Left cardiac atrium (tissue), 4 donors: ENCODE measurements around the gene FAM83B. TPM values are rescaled to one million over a fixed set of nuclear protein-coding genes. Genes with fewer than 3 reads are reported as not detected.
"Not testable (repeated sequence)": the region's sequence is repeated elsewhere in the genome, so short reads cannot be mapped to it uniquely, and the experiment has no call there.

Experiments
- ATAC-seq, 2 donors: fragments of 200-7000 bp; cut with Tn5 transposase; one replicate each; pipeline ENCODE4 v1.9.1; 2020; ENCODE audit warnings: mild to moderate bottlenecking in 2 of 2, moderate library complexity in 2 of 2
- DNase-seq: peaks from one replicate; pipeline ENCODE4 v3.0.0-alpha.2; 2020
- intact Hi-C, 2 donors: fragments of 100-400 bp; cut with DNase I; formaldehyde crosslinking; loops; one replicate each; pipeline versions ENCODE4 v1.14.1 to v1.15.1; 2022 to 2023
- total RNA-seq, 2 donors: library from RNA; stranded (reverse); fragmentation: NEBNext Ultra II Directional; extraction: Animal tissue kit (Norgen Biotek cat#: 25700); gene quantifications; one replicate each; pipeline ENCODE4 v1.2.1, GENCODE V29; 2021
- donor health status: DM: no; HTN: yes; CAD: no.
- donor health status: DM: no; HTN: yes; CAD: no; lungs with severe emphysema.
- donor health status: DM: yes; HTN: yes; CAD: no.
- donor health status: Dilated cardiomyopathy.

Gene FAM83B
- total RNA-seq, 2 donors from 2014 or later, result 6.4 to 7.4 TPM

DNA sequence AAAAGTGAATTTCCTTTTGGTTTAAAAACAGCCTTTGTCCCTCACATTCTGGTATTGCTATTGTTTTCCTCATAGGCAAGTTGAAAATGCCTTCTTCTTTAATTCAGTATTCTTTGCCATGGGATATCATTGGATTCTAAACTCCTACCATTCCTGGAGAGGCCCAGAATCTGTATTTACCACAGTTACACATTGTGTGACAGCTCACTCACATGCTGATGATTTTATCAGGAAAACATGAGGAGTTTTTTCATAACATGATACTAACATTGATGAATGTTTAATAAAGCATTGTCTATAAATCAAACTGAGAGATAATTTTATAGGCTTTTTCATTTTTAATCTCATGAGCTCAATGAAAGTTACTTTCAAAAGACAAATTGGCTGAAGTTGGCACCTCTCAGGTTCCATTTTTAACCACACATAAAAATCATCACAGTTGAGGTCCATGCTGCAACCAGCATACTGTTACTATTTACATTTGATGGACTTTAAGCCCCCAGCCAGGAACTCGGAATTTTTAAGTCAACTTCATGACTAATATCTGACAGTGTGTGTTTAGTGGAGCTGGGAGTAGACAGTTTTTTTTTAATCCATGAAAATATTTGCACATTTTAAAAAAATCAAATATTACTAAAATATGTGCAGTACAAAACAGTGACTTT lies 82.8 kb downstream of the FAM83B start:
- no peak for ATAC-seq
- DNase-seq, result no peak
- intact Hi-C loops, result no loop called here

DNA sequence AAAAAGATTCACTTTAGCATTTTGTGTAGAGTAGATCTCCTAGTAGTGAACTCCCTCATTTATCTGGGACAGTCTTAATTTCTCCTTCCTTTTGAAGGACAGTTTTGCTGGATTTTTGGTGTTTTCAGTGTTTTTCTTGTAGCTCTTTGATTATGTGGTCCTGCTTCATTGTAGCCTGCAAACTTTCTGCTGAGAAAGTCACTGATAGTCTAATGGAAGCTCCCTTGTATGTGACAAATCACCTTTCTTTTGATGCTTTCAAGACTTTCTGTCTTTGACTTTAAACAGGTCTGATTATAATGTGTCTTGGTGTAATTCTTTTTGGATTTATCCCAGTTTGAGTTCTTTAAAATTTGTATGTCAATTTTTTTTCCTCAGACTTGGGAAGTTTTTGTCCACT lies 86.1 kb downstream of the FAM83B start:
- DNase-seq (no peak), ATAC-seq (no peak)
- intact Hi-C loops, result no loop called here

DNA sequence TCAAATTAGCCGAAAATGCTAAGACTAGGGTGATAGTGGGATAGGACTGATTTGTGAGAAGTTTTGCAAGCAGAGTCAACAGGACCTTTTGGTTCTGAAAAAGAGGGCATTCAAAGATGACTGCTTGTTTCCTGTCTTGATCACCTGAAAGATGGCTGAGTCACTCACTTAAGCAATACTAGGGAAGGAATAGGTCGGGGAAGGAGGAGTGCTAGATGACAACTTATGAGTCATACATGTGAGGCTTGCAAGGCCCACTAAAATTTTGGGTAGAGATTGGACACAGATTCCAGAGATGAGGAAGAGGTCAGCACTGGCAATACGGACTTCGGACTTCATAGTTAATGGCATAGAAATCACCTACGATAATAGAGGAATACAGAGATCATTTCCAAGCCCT lies 89.2 kb downstream of the FAM83B start:
- ATAC-seq (no peak), DNase-seq (no peak)
- intact Hi-C loops, result no loop called here

DNA sequence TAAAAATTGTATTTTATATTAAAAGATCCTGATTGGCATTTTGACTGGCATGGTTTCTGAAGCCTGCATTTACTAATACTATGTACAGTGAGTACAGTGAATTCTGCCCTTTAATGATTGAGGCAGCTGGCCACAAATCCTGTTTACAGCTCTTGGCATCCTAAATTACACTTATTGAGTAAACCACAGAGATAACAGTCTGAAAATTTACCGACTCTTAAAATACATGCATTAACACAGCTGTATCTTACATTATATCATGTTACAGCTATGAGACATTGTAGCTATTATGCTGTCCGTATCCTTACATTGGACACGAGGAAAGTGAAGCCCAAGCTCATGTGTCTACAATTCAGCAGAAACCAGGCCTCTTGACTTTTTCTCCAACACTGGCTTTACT lies 90.8 kb downstream of the FAM83B start:
- DNase-seq, result no peak
- intact Hi-C loops, result no loop called here
- ATAC-seq, result no peak

DNA sequence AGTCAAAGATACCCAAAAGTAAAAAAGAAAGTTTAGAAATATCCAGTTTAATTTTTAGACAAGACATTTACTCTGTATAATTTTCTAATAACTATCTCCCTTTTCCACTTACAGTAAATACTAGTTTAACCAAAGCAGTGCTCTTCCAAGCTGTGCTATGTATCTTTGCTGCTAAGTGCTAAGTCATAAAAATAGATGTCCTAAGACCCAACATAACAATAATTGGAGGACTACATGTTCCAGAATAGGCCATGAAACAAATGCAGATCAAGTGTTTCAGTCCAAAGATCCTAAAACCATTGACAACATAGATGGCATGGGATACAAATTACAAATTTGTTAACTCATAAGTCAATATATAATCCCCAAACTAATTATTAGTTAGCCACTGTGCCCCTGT lies 111.1 kb downstream of the FAM83B start:
- DNase-seq, result no peak
- ATAC-seq, result no peak
- intact Hi-C loops, result no loop called here

DNA sequence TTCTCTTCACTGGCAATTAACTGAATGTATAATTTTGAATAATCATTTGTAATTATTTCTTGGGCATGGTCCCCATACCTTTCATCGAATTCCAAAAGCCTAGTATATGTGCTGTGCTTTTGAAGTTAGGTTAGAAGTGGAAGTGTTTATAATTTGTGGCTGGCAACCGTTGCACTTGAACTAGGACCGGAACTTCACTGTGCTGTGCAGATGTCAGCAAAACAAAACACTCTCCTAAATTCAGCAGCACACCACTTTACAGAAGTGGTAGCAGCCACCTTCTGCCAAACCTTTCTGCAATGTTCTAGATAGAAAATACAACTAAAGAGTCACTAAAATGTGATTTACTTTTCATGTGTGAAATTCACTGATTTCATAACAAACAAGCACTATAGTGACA lies 111.9 kb downstream of the FAM83B start:
- DNase-seq (no peak), ATAC-seq (no peak)
- intact Hi-C loops, result no loop called here

DNA sequence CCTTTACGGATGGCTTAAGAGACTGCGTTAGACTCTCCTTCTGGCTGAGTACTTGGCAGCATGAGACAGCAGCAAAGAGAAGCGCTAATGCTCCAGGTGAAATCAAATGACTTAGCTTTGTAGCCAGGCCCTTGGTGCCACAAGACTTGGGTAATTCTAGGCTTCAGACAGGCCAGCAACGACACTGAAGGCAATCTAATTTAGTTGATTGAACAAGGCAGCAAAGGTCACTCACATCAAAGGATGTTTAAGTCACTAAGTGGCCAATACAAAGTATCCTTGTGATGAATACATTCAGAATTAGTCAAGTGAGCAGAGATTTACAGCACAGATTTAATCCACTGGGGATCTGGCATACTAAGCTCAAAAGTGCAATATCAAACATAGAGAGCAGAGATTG lies 113.2 kb downstream of the FAM83B start:
- intact Hi-C loops, result no loop called here
- ATAC-seq (no peak), DNase-seq (no peak)

DNA sequence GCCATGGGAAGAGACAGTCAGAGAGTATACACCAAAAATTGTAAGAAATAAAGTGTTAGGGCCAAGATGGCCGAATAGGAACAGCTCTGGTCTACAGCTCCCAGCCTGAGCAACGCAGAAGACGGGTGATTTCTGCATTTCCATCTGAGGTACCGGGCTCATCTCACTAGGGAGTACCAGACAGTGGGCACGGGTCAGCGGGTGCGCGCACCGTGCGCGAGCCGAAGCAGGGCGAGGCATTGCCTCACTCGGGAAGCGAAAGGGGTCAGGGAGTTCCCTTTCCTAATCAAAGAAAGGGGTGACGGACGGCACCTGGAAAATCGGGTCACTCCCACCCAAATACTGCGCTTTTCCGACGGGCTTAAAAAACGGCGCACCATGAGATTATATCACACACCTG lies 114.8 kb downstream of the FAM83B start:
- intact Hi-C loops, ATAC-seq, DNase-seq: not testable (repeated sequence)

DNA sequence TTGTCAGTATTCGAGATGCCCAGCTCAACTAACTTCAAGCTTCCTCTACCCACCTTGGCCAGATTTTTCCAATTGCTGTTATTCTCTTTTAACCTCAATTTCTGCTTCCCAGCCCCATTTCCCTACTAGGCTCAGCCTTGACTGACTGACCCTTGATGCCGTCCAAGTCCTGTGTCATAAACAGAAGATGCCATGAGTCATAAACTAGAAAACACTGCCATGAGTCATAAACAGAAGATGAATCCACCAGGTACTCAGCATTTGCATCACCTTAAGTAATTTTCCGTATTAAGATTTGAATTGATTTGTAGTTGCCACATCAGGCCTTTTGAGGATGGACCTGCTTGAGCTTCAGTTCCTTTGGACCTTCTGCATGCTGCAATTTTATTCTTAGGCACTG lies 123.8 kb downstream of the FAM83B start:
- ATAC-seq (no peak), DNase-seq (no peak)
- intact Hi-C loops, result no loop called here

DNA sequence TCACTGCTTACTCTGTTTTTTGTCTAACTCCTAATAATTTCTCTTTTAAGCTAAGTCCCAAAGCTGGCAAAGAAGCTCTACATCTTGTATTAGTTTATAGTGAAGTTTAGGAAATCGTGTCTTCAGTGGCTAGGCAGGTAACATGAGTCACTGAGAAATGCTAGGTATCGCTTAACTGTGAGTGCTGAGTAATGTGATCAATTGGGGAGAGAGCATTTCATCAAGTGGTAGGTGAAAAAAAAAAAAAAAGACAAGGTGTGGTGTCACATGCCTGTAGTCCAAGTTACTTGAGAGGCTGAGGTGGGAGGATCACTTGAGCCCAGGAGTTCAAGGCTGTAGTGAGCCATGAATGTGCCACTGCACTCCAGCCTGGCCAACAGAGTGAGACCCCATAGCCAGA lies 125.3 kb downstream of the FAM83B start:
- DNase-seq, result no peak
- ATAC-seq, result no peak
- intact Hi-C loops, result no loop called here

DNA sequence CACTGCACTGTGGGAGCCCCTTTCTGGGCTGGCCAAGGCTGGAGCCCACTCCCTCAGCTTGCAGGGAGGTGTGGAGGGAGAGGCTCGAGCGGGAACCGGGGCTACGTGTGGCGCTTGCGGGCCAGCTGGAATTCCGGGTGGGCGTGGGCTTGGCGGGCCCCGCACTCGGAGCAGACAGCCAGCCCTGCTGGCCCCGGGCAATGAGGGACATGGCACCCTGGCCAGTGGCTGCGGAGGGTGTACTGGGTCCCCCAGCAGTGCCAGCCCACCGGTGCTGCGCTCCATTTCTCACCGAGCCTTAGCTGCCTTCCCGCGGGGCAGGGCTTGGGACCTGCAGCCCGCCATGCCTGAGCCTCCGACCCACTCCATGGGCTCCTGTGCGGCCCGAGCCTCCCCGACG lies 132.6 kb downstream of the FAM83B start:
- DNase-seq, ATAC-seq, intact Hi-C loops: not testable (repeated sequence)

DNA sequence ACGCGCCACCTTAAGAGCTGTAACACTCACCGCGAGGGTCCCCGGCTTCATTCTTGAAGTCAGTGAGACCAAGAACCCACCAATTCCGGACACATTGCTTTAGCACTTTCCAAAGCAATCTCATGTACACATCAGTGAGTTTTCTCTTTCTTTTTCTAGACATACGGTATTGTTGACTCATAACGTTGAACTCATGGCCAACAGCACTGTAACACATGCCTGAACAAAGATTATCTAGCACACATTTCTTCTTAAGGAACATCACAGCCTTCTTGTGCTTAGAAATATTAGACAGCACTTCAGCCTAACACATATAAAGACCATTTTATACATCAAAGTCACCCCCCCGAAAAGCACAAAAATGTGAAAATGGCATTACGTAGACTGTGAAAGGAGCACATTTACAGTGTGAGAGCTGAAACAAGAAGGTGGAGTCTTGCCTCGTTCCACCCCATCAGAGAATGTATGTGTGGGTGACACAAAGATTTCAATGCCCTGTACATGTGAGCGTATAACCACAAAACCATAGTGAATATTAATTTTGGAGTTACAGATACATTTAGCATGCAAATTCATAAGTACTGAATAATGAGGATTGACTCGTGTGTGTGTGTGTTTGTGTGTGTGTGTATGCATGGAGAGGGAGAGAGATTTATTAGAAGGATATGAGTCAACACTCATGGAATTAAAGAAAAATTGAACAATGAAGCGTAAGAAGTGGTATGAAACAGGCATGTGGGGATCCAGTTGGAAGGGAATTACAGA lies 134.1 kb downstream of the FAM83B start:
- DNase-seq, result no peak
- intact Hi-C loops, result no loop called here
- ATAC-seq, result no peak

DNA sequence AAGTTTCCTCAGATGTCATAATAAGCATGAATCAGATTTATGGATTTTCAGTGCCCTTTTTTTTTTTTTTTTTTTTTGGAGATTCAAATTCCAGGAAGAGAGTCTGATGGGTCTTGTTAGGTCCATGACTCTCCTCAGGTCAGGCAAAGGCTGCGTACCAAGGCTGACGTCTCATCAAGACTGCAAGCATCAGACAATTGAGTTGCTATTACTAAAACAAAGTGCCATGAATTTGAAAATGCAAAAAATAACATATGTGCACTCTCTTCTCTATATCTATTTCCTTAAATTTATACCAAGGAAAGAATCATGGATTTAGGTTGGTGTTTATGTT lies 134.7 kb downstream of the FAM83B start:
- ATAC-seq, result no peak
- no peak for DNase-seq
- intact Hi-C loops, result no loop called here

DNA sequence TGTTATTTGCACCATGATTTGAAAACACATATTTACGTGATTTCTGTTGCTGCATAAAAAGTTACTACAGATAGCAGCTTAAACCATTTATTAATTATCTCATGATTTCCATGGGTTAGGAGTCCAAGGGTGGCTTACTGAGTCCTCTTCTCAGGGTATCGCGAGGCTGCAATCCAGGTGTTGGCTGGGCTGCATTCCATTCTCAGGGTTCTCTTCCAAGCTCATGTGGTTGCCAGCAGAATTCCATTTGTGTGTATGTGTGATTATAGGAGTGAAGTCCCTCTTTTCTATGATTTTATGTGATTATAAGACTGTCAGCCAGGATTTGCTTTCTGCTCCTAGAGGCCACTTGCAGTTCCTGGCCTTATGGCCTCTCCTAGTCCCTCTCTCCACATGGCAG lies 135.1 kb downstream of the FAM83B start:
- no peak for DNase-seq
- intact Hi-C loops, result no loop called here
- ATAC-seq, result no peak

DNA sequence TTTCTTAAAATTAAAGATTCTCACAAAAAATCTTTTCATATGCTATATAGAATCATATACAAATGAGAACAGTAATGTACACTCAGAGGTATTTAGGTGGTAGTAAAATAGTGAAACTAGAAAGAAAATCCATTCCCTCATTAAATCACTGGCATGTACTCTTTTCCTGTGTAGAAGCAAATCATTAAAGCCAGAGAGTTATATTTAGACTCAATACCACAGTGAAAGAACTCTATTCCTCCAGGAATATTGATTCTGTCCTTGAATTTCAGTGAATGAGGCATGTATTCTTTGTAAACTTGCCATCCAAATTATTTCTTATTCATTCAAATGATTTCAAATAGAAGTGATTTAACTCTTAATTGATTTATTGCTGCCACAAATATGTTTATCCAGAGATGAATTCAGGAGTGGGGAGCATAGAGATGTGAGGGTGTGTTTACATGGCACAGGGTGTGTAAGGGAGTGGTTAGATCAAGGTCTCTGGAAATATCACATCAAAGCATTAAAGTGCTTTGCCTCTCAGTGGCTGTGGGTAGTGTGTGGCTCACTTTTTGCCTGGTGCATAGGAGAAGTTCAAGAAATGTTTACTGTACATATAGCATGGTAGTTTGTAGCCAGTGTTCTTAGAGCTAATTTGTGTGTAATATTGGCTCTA lies 141.2 kb downstream of the FAM83B start:
- intact Hi-C loops, result no loop called here
- no peak for DNase-seq
- no peak for ATAC-seq

DNA sequence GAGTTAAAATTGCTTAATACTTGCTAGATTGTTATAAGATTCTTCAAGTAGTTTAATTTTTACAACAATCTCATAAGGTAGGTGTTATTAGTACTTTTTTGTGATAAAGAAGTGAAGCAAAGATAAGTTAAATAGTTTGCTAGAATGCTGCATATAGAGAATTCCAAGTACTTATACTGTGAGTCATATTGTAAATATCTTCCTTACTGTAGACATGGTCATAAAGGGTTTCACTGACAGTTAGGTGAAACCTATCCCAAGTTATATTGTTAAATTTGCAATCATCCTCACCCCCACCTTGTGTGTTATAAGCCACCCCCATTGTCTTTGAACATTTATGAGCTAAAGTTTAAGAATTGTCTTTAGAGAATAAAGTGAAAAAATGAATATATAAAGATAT lies 142.0 kb downstream of the FAM83B start:
- no peak for ATAC-seq
- no peak for DNase-seq
- intact Hi-C loops, result no loop called here

DNA sequence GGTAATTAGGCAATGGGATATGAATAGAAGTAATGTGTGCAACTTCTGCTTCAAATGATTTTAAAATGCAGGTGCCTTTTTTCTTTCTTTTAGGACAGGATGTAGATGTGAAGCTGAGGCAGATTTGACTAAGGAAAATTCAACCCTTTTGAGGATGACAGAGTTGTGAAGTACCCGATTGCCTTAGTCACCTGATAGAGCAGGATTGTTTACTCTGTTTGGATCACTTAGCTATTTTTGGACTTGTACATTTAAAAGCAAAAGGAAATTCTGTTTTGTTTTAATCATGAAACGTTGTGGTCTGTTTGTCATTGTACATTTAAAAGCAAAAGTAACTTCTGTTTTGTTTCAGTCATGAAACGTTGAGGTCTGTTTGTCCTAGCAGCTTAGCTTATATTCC lies 143.4 kb downstream of the FAM83B start:
- ATAC-seq (no peak), DNase-seq (no peak)
- intact Hi-C loops, result no loop called here
